B cell (primary cell): ENCODE measurements around the gene B4GALNT3. TPM values are rescaled to one million over a fixed set of nuclear protein-coding genes. Genes with fewer than 3 reads are reported as not detected.

Experiments
- ATAC-seq: fragments of 200-7000 bp; cut with Tn5 transposase; one replicate; pipeline ENCODE4 v1.10.0; 2021; ENCODE audit warnings: low read depth, mild to moderate bottlenecking, moderate number of reproducible peaks, moderate library complexity
- CTCF ChIA-PET: fragments of 350-600 bp; sonication (Branson Sonifier 250); formaldehyde crosslinking; loops from one replicate; lab custom pipeline; 2021; ENCODE audit warnings: antibody characterized with exemption, inconsistent platforms; lab: Charles Lee
- POLR2A ChIA-PET: fragments of 350-600 bp; sonication (Branson Sonifier 250); formaldehyde crosslinking; loops from one replicate; lab custom pipeline; 2021; ENCODE audit warnings: antibody characterized with exemption; lab: Charles Lee
- DNase-seq: peaks from one replicate; pipeline ENCODE4 v3.0.0; 2013
- H2AFZ ChIP-seq: 2 replicates; pipeline ENCODE4 v1.6.1; 2012; ENCODE audit warnings: mild to moderate bottlenecking, low read depth, low read length; ENCODE audit not compliant: insufficient read depth, poor library complexity, severe bottlenecking
- H3K27ac ChIP-seq, 2 donors: 1 replicate in 1 of 2; 2 replicates in 1 of 2; pipeline ENCODE4 v1.5.1; 2012 to 2013; ENCODE audit warnings: low read length in 2 of 2, mild to moderate bottlenecking in 2 of 2, moderate library complexity in 1 of 2
- H3K27me3 ChIP-seq, 4 experiments: fragments of 200-600 bp in 1 of 4; sonication (generic) in 1 of 4; replicated peaks in 1 of 4; 1 replicate in 2 of 4; 2 replicates in 2 of 4; pipeline versions ENCODE4 v1.6.1 to v1.7.0; 2013 to 2016; ENCODE audit warnings: low read length in 3 of 4, mild to moderate bottlenecking in 2 of 4, mixed read lengths in 1 of 4, moderate library complexity in 1 of 4; ENCODE audit not compliant: insufficient read depth in 4 of 4, control insufficient read depth in 3 of 4; ENCODE audit errors: control extremely low read depth in 1 of 4
- H3K36me3 ChIP-seq, 2 experiments: replicated peaks in 1 of 2; 1 replicate in 1 of 2; 2 replicates in 1 of 2; pipeline versions ENCODE4 v1.6.1 to v1.7.1; 2013; ENCODE audit warnings: low read length in 1 of 2; ENCODE audit not compliant: insufficient read depth in 2 of 2, control insufficient read depth in 1 of 2; ENCODE audit errors: control extremely low read depth in 1 of 2, extremely low read depth in 1 of 2
- H3K4me1 ChIP-seq, 2 donors: fragments of 200-600 bp in 1 of 2; sonication (generic) in 1 of 2; 1 replicate in 1 of 2; 2 replicates in 1 of 2; pipeline versions ENCODE4 v1.5.1 to v1.6.1; 2013 to 2017; ENCODE audit warnings: low read length in 2 of 2; ENCODE audit not compliant: control insufficient read depth in 2 of 2, insufficient read depth in 2 of 2
- H3K4me2 ChIP-seq: replicated peaks from 2 replicates; pipeline ENCODE3; 2012; ENCODE audit warnings: mild to moderate bottlenecking, low read depth, low read length; ENCODE audit not compliant: poor library complexity, severe bottlenecking
- H3K4me3 ChIP-seq, 5 experiments: fragments of 200-600 bp in 1 of 5; sonication (generic) in 1 of 5; 1 replicate in 3 of 5; 2 replicates in 2 of 5; pipeline versions ENCODE4 v1.5.1 to v1.7.0; 2011 to 2016; ENCODE audit warnings: low read length in 4 of 5, mild to moderate bottlenecking in 4 of 5, low read depth in 2 of 5, control low read depth in 1 of 5, moderate library complexity in 1 of 5; ENCODE audit not compliant: insufficient read depth in 1 of 5; ENCODE audit errors: control extremely low read depth in 1 of 5, extremely low read depth in 1 of 5
- H3K79me2 ChIP-seq: fragments of 200-600 bp; sonication (generic); one replicate; pipeline ENCODE4 v1.6.0; 2016; ENCODE audit warnings: low read length; ENCODE audit not compliant: control insufficient read depth, insufficient read depth
- H3K9ac ChIP-seq: fragments of 200-600 bp; sonication (generic); 2 replicates; pipeline ENCODE4 v1.6.1; 2017; ENCODE audit warnings: mild to moderate bottlenecking, low read length, moderate library complexity
- H3K9me3 ChIP-seq, 3 donors: one replicate each; pipeline versions ENCODE4 v1.6.1 to v1.7.1; 2013; ENCODE audit warnings: low read length in 2 of 3; ENCODE audit not compliant: control insufficient read depth in 2 of 3, insufficient read depth in 1 of 3; ENCODE audit errors: control extremely low read depth in 1 of 3
- H4K20me1 ChIP-seq: 2 replicates; pipeline ENCODE4 v1.6.0; 2012; ENCODE audit warnings: mild to moderate bottlenecking, low read length; ENCODE audit not compliant: insufficient read depth, control insufficient read depth, poor library complexity, severe bottlenecking
- H3K27ac Mint-ChIP-seq: one replicate; pipeline ENCODE4 v1.8.0; 2021; ENCODE audit warnings: mixed read lengths
- H3K27me3 Mint-ChIP-seq: one replicate; pipeline ENCODE4 v1.8.0; 2021; ENCODE audit warnings: mixed read lengths
- H3K4me1 Mint-ChIP-seq: one replicate; pipeline ENCODE4 v1.8.0; 2021; ENCODE audit warnings: mixed read lengths
- H3K4me3 Mint-ChIP-seq: one replicate; pipeline ENCODE4 v1.8.0; 2021; ENCODE audit warnings: mixed read lengths
- H3K9me3 Mint-ChIP-seq: one replicate; pipeline ENCODE4 v1.8.0; 2022; ENCODE audit warnings: mixed read lengths; ENCODE audit not compliant: insufficient read depth
- CTCF ChIP-seq: fragments of 200-600 bp; IDR thresholded peaks from one replicate; pipeline ENCODE4 v1.8.0; 2022; ENCODE audit warnings: antibody characterized with exemption, mild to moderate bottlenecking
- EZH2 ChIP-seq: IDR thresholded peaks from 2 replicates; pipeline ENCODE4 v1.6.1; 2012; ENCODE audit warnings: borderline replicate concordance, low read depth, mild to moderate bottlenecking, moderate library complexity, low read length; ENCODE audit not compliant: insufficient read depth, poor library complexity, severe bottlenecking
- WGBS: methylation state at CpG from one replicate; pipeline ENCODE4 v1.1.5; 2013; ENCODE audit warnings: missing lambda C conversion rate; ENCODE audit not compliant: insufficient coverage; 5-methylcytosine and 5-hydroxymethylcytosine counted together
- intact Hi-C: fragments of 100-400 bp; cut with micrococcal nuclease; formaldehyde crosslinking; loops from one replicate; pipeline ENCODE4 v1.10.0; 2022
- polyA plus RNA-seq: library from polyadenylated mRNA; depleted of rRNA; stranded (reverse); fragments of >200 nt; gene quantifications from 2 replicates; pipeline ENCODE4 v1.2.3, GENCODE V29; 2012
- total RNA-seq, 2 donors: library from RNA; stranded (reverse); fragments of 120-200 nt in 1 of 2; gene quantifications; 1 replicate in 1 of 2; 2 replicates in 1 of 2; pipeline versions ENCODE4 v1.2.3 to v1.2.4, GENCODE V29; 2013 to 2022

B4GALNT3 gene
- total and polyA plus RNA-seq, 2 donors (not counting 1 experiment from before 2014, with no cell fraction given), result 0.25 TPM; not detected in 1

- no peak for DNase-seq
These were observed 138.3 kb downstream of the B4GALNT3 start for GRCh38 chr12:597926-598568.

More at GRCh38 chr12:597926-598568, 138.3 kb downstream of the B4GALNT3 start:
- Histone ChIP-seq H3K9ac (no peak overlapping the region), H3K27me3 (no peaks in the 10 kb centered on the region), H3K4me1 (peaks cover 0 to 5% of the 10 kb centered on the region in 2 donors), H3K79me2 (no peaks in the 10 kb centered on the region), H3K27ac (no peak overlapping the region), H3K4me3 (no peak overlapping the region), H3K36me3 (no peaks in the 10 kb centered on the region), H3K4me2 (no peak overlapping the region), H2AFZ (no peak overlapping the region), H3K9me3 (no peaks in the 10 kb centered on the region), H4K20me1 (no peaks in the 10 kb centered on the region)
- ATAC-seq, result no peak
- Mint-ChIP-seq H3K9me3 (no peaks in the 10 kb centered on the region), H3K4me1 (peaks cover 7% of the 10 kb centered on the region), H3K4me3 (no peak overlapping the region), H3K27me3 (no peaks in the 10 kb centered on the region), H3K27ac (no peak overlapping the region)
- TF ChIP-seq EZH2, result no peak
- no peak for TF ChIP-seq CTCF
- 40% methylated on average over 7 of the region's 13 CpGs for WGBS
- CTCF ChIA-PET, result interaction anchor here (1.0 to 1.1 kb wide), 2 partner anchors 21 to 154 kb away, joined by 3 read pairs; no protein-coding TSS in a partner anchor
- intact Hi-C loops, result no loop called here
- POLR2A ChIA-PET, result no interaction called here
